Activated T-helper 1 cell treated with Interleukin-2 at 50 U/mL for 16 hours (primary cell): Measurements from ENCODE around the gene VTCN1.

ENCODE experiments used
- DNase-seq: peaks from one replicate; pipeline ENCODE4 v3.0.0-alpha.2; 2020; ENCODE audit warnings: low read depth

The VTCN1 gene

GRCh38 chr1:117094841-117095604 lies 115.7 kb downstream of the VTCN1 start:
- no peak for DNase-seq

GRCh38 chr1:117093870-117094621 lies 116.7 kb downstream of the VTCN1 start:
- DNase-seq, result no peak
